Right forelimb (tissue), 1 donor: ENCODE data around the gene ARMH1.
A peak's percentile ranks its signal among the peaks of the same experiment; 100 is the strongest.

Experiments used
- DNase-seq: peaks from one replicate; pipeline ENCODE4 v3.0.0-alpha.2; 2018

ARMH1 gene

GRCh38 chr1:44674113-44675000 lies at the start of gene ARMH1, which contains the start of gene TMEM53:
Gene ARMH1 (plus strand): TSS chr1:44674714. CDS start chr1:44689698, 14,984 bp downstream.
Gene TMEM53 (minus strand): TSS chr1:44674481. CDS start chr1:44674391, 90 bp downstream.
- peak; percentile 98 for DNase-seq

- no peak for DNase-seq
These were observed 49.2 kb upstream of the ARMH1 start for GRCh38 chr1:44625348-44625747.

- no peak for DNase-seq
These were observed 45.4 kb upstream of the ARMH1 start for GRCh38 chr1:44628962-44629756.

- no peak for DNase-seq
These were observed 44.4 kb upstream of the ARMH1 start for GRCh38 chr1:44630116-44630515.

GRCh38 chr1:44631333-44631646 lies 43.2 kb upstream of the ARMH1 start:
- DNase-seq: no peak

- DNase-seq: peak; percentile 95
These were observed 42.6 kb upstream of the ARMH1 start for GRCh38 chr1:44631647-44632539.

GRCh38 chr1:44632598-44632997 lies 41.9 kb upstream of the ARMH1 start:
- no peak for DNase-seq

- no peak for DNase-seq
These were observed 39.8 kb upstream of the ARMH1 start for GRCh38 chr1:44634606-44635189.

GRCh38 chr1:44635439-44635838 lies 39.1 kb upstream of the ARMH1 start:
- DNase-seq: no peak

GRCh38 chr1:44636083-44636687 lies 38.3 kb upstream of the ARMH1 start:
- DNase-seq: no peak

- no peak for DNase-seq
These were observed 37.6 kb upstream of the ARMH1 start for GRCh38 chr1:44636688-44637598.

GRCh38 chr1:44637702-44638411 lies 36.7 kb upstream of the ARMH1 start:
- DNase-seq: no peak

- no peak for DNase-seq
These were observed 34.2 kb upstream of the ARMH1 start for GRCh38 chr1:44640200-44640853.

GRCh38 chr1:44641126-44642102 lies 33.1 kb upstream of the ARMH1 start:
- no peak for DNase-seq

- DNase-seq: no peak
These were observed 32.3 kb upstream of the ARMH1 start for GRCh38 chr1:44642255-44642654.

GRCh38 chr1:44642925-44643324 lies 31.6 kb upstream of the ARMH1 start:
- DNase-seq: no peak

GRCh38 chr1:44643721-44644334 lies 30.7 kb upstream of the ARMH1 start:
- no peak for DNase-seq

GRCh38 chr1:44644806-44645205 lies 29.7 kb upstream of the ARMH1 start:
- no peak for DNase-seq
